ENCODE measurements around the gene CCDC141.
"Not testable (repeated sequence)": the region's sequence is repeated elsewhere in the genome, so short reads cannot be mapped to it uniquely, and the experiment has no call there.

The CCDC141 gene, protein sequence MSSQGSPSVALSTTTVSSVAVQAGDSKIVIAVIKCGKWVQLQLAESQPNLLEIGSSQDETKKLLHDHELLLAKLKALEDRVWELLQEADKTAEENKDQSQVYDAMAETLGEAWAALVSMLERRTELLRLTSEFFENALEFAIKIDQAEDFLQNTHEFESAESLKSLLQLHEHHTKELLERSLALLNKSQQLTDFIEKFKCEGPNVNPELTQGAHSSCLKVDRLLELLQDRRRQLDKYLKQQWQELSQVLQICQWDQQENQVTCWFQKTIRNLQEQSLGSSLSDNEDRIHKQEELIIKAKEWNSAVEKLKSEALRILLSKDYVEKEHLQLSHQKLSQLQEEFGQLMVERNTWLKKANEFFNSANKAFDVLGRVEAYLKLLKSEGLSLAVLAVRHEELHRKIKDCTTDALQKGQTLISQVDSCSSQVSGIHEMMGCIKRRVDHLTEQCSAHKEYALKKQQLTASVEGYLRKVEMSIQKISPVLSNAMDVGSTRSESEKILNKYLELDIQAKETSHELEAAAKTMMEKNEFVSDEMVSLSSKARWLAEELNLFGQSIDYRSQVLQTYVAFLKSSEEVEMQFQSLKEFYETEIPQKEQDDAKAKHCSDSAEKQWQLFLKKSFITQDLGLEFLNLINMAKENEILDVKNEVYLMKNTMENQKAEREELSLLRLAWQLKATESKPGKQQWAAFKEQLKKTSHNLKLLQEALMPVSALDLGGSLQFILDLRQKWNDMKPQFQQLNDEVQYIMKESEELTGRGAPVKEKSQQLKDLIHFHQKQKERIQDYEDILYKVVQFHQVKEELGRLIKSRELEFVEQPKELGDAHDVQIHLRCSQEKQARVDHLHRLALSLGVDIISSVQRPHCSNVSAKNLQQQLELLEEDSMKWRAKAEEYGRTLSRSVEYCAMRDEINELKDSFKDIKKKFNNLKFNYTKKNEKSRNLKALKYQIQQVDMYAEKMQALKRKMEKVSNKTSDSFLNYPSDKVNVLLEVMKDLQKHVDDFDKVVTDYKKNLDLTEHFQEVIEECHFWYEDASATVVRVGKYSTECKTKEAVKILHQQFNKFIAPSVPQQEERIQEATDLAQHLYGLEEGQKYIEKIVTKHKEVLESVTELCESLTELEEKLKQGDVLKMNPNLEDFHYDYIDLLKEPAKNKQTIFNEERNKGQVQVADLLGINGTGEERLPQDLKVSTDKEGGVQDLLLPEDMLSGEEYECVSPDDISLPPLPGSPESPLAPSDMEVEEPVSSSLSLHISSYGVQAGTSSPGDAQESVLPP (N-terminal part only)

DNA sequence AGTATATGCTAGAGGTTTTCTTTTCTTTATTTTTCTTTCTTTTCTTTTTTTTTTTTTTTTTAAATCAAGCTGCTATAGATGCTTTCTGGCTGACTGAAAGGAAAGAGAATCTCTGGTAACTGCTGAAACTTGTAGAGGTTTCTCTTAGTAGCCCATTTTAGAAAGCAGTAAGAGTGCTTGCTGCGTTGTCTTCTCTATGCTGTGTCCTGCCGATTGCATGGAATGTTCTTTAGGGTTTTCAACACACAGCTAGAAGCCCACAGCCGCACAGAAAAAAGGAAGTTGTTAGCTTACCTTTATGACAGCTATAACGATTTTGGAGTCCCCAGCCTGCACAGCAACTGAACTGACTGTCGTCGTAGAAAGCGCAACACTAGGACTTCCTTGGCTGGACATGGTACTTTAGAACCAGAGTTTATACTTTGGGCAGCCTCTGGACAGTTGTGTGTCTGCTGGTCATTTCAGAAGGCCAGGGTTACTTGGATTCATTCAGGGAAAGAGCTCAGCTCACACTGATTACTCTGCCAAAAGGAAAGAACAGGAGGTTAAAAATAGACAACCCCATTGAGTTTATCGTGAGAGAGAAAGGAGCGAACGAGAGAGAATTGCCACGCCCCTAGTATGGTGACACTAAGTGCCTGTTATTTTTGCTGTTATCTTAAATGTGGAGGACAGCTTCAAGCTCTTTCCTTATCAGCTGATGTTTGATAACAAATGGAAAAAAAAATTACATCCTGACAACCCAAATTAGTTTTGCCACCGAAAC is at the start of gene CCDC141:
CCDC141 (minus strand) TSS at position 592 of the 766 bp plus-strand sequence; CDS start at position 396, 196 bp downstream.
- intact Hi-C loops (cut with DNase I), result no loop called here
- DNase-seq, result no peak

DNA sequence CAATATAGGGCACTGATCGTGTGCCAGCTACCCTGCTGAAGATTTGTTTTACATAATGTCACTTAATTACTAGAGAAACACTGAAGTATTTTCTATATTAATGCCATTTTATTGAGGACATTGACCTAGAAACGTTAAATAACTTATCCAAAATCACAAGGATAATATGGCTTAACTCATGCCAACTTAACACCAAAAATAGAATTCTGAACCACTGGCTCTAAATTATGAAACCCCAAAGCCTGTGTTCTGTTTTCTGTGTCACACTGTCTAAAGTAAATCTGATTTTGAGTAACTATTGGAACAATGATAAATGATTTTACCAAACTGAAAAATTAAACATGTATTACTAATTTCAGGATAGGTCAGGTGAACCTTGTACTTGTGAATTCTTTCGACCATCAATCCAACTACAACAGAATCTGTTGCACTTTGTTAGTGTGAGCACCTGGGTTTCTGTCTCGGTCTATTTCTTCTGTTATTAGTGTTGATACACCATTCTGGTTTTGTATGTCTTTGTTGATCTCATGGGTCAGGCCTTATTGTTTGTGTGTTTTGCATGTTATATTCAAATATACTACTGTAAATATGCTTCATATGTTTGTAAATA is 48.2 kb upstream of the CCDC141 start:
- DNase-seq, result no peak
- intact Hi-C loops (cut with DNase I), result no loop called here

DNA sequence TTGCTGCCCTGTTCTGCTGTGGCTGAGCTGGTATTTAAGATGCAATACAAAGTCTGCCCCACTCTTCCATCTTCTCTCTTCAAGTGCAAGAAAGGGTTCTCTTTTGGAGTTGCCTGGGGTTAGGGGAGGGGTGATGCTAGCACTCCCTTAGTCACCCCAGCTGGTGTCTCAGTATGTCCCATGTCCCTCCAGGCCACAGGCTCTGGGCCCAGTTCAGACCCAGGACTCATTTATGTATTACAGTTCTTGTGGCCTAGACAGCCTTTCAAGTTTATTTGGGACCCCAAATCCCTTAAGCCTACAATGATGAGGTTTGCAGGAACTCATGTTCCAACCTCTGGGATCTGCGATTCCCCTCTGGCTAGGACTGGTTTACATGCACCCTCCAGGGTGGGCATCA is 47.2 kb upstream of the CCDC141 start:
- no peak for DNase-seq

DNA sequence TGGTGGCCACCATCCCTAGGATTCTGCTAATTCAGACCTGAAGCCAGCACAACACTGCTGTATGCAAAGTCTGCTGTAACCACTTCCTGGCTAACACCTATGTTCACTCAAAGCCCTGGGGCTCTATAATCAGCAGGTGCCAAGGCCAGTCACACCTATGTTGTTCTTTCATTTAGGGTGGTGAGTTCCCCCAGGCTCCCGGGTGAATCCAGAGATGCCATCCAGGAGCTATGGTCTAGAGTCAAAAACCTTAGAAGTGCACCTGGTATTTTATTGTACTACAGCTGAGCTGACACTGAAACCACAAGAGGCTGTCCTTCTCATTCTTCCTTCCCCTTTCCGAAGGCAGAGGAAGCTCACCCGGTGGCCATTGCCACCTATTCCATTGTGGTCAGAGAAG is 46.2 kb upstream of the CCDC141 start:
- no peak for DNase-seq
- intact Hi-C loops (cut with DNase I), result no loop called here

More for the DNA sequence above, 47.2 kb upstream of the CCDC141 start:
- intact Hi-C loops (cut with DNase I), result no loop called here

DNA sequence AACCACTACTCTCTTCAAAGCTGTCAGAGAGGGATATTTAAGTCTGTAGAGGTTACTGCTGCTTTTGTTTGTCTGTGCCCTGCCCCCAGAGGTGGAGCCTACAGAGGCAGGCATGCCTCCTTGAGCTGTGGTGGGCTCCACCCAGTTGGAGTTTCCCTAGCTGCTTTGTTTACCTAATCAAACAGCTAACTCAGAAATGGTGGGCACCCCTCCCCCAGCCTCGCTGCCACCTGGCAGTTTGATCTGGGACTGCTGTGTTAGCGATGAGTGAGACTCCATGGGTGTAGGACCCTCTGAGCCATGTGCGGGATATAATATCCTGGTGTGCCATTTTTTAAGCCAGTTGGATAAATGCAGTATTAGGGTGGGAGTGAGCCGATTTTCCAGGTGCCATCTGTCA is 43.0 kb upstream of the CCDC141 start:
- DNase-seq; intact Hi-C loops (cut with DNase I): not testable (repeated sequence)

DNA sequence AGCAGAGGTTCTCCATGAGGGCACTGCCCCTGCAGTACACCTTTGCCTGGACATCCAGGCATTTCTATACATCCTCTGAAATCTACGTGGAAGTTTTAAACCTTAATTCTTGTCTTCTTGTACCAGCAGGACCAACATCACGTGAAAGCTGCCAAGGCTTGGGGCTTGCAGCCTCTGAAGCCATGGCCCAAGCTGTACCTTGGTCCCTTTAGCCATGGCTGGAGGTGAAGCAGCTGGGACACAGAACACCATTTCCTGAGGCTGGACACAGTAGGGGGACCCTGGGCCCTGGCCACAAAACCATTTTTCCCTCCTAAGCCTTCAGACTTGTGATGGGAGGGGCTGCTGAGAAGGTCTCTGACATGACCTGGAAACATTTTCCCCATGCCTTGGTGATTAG is 32.8 kb upstream of the CCDC141 start:
- DNase-seq, result no peak
- intact Hi-C loops (cut with DNase I), result no loop called here

DNA sequence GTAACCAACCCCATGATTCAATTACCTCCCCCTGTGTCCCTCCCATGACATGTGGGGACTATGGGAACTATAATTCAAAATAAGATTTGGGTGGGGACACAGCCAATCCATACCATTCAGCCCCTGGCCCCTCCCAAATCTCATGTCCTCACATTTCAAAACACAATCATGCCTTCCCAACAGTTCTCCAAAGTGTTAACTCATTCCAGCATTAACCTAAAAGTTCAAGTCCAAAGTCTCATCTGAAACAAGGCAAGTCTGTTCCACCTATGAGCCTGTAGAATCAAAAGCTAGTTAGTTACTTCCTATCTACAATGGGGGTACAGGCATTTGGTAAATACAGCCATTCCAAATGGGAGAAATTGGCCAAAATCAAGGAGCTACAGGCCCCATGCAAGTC is 32.0 kb upstream of the CCDC141 start:
- DNase-seq, result no peak

DNA sequence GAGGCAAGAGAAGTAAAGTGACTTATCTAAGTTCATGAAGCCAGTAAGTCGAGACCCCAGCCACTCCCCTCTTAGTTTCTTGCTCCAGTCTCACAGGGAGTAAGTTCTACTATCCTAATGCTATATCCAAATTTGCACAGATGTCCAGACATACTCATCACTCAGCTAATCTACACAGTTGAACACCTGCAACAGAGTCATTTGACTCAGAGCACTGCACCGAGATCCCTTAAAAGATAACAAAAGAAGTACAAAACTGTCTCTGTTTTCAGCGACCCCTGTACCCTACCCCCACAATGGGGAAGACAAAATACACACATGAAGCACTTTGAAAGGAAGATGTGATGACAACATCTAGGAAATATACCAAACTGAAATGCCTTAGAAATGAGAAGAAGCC is 22.6 kb upstream of the CCDC141 start:
- intact Hi-C loops (cut with DNase I), result no loop called here

More for the DNA sequence above, 32.0 kb upstream of the CCDC141 start:
- intact Hi-C loops (cut with DNase I), result no loop called here

DNA sequence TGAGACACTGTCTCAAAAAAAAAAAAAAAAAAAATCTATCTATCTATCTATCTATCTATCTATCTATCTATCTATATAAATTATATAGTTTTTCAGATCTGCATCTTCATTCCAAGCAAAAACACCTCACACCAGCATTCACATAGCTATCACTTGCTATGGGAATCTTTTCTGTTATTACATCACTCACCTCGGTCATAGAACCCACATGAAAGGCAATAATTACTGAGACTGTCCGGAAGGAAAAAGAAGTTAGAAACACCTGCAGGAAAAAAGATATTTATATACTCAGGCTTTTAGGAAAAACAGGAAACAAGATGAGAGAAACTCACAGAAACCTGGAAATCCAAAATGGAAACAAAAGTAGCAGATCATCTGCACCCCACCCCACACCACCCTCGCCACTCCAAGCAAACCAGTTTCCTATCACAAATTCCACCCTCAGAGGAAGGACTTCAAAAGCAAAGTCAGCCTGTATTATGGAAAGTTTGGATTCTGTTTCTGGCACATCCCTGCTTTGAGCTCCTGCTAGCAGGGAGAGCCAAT is 21.9 kb upstream of the CCDC141 start:
- no peak for DNase-seq
- intact Hi-C loops (cut with DNase I), result no loop called here

More for the DNA sequence above, 22.6 kb upstream of the CCDC141 start:
- no peak for DNase-seq

DNA sequence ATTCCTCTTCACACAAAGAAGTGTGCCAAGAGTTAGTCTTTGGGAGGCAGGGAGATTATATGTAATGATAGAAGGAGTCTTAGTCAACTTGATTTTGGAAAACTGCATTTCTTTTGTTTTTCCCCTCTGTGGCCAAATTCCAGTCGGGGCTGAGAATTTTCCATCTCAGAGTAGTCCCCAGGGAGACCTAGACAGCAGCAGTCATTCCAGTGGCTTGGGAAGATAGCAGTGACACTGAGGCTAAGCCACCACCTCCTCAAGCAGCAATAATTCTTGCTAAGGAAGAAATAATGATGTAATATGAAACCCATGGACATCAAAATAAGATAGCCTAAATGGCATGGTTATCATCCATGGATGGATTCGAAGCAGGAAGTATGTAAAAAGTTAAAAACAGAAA is 21.0 kb upstream of the CCDC141 start:
- intact Hi-C loops (cut with DNase I), result no loop called here
- no peak for DNase-seq

DNA sequence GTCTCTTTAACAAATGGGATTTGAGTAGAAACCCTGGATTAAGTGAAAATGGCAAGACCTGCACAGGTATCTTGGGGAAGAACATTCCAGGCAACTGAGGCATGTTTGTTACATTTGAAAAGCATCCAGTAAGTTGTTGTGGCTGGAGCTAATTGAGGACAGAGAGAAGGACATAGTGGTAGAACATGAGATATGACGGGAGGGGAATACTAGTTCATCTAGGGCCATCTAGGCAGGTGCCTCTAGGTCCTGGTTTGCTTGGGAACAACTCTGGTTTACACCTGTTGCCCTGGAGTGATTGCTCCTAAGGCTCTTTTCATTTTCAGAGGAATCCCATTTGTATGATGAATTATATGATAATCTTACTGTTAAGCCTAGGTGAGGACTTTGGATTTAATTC is 19.7 kb upstream of the CCDC141 start:
- DNase-seq, result no peak
- intact Hi-C loops (cut with DNase I), result no loop called here

DNA sequence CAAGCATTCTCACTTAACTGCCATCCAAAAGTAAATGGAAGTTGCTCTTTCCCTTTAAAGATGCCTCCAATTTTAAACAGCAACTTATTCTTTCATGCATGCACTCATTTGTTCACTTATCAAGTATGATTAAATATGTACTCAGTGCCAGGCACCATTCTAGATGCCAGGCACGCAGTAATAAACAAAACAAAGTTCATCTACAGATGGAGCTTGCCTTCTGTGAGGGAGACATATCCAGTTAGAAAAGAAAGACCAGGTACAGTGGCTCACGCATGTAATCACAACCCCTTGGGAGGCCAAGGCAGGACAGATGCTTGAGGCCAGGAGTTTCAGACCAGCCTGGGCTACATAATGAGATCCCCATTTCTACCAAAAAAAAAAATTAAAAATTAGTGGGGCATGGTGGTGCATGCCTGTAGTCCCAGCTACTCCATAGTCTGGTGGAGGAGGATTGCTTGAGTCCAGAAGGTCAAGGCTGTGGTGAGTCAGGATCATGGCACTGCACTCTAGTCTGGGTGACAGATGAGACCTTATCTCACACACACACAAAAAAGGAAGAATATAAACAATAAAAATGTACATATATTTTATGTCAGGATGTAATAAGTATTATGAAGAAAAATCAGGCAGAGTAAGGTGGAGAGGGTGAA is 19.2 kb upstream of the CCDC141 start:
- intact Hi-C loops (cut with DNase I), result no loop called here
- no peak for DNase-seq

DNA sequence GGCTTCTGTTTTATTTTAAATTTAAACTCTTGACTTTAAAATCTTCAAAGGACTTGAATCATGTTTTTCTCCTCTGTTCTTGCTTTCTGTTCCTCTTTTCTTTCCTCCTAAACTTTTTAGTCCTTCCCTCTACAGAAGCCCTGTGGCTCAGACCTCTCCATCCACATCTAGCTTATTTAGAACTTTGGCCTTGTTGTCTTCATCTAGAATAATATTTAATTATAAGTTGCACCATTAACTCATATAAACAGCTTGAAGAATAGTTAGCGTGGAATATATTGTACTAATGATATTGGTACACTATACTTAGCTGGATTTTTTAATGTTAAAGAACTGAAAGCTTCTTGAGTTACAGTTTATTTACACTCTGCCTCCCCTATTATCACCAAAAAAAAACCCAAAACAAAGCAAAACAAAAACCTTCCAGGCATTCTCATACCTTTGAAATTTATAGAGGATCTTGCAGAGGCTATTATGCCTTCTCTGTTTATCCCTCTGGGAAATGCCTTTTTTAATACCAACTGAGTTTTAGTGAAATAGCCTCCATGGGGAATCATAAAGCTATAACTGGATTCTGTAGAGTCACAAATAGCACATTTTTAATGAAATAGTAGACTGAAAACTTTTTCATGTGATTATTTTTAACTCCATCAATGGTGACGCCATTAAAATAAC is 9.2 kb upstream of the CCDC141 start:
- intact Hi-C loops (cut with DNase I), result no loop called here
- no peak for DNase-seq

DNA sequence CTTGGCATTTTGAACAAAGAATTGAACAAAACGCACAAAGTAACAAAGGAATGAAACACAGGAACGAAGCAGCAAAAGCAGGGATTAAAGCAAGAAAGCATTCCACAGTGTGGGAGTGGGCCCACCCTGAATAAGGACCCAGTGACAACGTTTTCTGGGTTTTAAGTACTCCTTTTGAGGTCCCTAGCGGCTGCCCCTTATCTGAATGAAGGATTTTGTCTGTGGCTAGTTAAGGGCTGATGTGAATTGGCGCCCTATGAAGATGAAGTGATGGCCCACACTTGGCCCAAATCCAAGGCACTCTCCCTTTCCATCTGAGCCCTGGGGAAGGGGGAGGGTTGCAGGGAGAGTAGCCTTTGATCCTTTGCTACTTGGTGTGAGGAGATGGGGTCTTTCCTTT is 7.8 kb upstream of the CCDC141 start:
- DNase-seq, result no peak

DNA sequence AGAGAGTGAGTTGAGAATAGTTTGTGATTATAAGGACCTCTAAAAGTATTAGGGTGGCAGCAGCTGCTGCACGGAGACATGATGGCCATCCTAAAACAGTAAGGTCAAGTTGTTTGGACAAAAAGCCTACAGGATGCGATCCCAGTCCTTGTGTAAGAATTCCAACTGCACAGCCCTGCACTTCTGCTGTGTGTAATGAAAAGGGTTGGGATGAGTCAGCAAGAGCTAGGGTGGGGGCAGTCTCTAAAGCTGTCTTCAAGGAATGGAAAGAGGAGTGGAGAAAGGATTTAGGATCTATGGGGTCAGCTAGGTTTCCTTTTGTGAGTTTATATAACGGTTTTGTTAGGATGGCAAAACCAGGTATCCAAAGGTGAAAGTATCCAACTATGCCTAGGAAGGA is 3.6 kb upstream of the CCDC141 start:
- DNase-seq; intact Hi-C loops (cut with DNase I): not testable (repeated sequence)

More for the DNA sequence above, 7.8 kb upstream of the CCDC141 start:
- intact Hi-C loops (cut with DNase I), result no loop called here

DNA sequence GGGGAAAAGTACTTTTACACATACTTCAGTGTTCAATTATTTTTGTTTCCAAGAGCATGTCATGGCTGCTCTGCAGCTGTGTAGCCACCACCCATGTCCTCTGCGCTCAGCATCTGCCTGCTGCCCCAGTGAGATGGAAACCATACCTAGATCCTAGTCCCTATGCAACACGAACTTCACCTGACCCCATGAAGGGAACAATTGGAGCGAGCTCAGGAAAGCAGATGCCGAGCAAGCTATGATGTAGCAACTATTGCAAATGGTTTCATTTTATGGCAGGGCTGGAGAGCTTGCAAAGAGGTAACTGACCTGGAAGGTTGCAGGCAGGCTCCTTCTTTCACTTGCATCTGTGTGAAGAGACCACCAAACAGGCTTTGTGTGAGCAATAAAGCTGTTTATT is 1.3 kb upstream of the CCDC141 start:
- intact Hi-C loops (cut with DNase I), result no loop called here
- no peak for DNase-seq

DNA sequence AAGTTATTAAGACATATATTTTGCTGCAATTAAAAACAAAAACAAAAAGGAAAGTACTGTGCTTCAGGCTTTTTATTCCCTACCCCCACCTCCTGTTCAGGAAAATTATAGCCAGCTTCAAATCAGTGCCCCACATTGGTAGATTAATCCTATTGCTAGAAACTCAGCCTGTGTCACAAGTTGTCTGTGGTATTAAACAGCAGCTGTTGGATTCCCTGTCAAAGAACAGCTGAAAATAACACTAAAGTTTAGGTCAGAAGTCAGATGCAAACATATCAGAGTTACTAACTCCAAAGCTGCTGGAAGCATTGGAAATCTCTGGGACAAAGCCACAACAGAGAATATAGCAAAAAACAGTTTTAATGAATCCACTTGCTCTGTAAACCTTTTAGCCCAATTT is 818 bp upstream of the CCDC141 start:
- DNase-seq, result no peak
- intact Hi-C loops (cut with DNase I), result no loop called here
